Suprapubic skin (tissue), 3 donors: Measurements from ENCODE around the gene IDI2.

ENCODE experiments used
- CTCF ChIP-seq, 2 donors: fragments of 200-600 bp in 1 of 2; fragments of 450-650 bp in 1 of 2; sonication (generic) in 1 of 2; IDR thresholded peaks; one replicate each; pipeline ENCODE4 v1.5.1; 2016 to 2019; ENCODE audit warnings: antibody characterized with exemption in 2 of 2, mild to moderate bottlenecking in 1 of 2, moderate library complexity in 1 of 2
- POLR2A ChIP-seq, 2 donors: fragments of 450-650 bp; IDR thresholded peaks; one replicate each; pipeline ENCODE4 v1.6.1; 2017; ENCODE audit warnings: antibody characterized with exemption in 2 of 2, mild to moderate bottlenecking in 2 of 2, moderate library complexity in 2 of 2

DNA sequence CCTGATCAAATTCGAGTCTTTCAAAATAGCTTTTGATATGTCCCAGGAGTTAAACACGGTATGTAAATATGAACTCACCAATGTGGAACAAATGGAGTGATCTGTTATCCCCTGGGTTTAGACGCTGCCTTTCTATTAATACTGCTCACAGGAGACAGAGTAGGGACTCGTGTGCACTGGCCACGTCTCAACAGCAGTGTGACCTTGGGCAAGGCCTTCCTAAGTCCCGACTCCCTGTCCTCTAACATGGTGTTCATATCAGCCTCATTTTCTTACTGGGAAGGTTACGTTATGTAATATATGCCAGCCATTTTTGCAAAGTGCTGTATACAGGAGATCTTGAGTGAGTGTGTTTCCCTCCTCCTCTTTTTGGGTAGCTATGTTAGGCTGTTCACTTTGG, 32.4 kb upstream of the IDI2 start:
- TF ChIP-seq POLR2A (IDR thresholded peaks at IDR 0.05) (no peak), CTCF (IDR thresholded peaks at IDR 0.05) (no peak)
